ENCODE data around the gene LHX3.
"Not testable (repeated sequence)": the region's sequence is repeated elsewhere in the genome, so short reads cannot be mapped to it uniquely, and the experiment has no call there.

Gene LHX3

DNA sequence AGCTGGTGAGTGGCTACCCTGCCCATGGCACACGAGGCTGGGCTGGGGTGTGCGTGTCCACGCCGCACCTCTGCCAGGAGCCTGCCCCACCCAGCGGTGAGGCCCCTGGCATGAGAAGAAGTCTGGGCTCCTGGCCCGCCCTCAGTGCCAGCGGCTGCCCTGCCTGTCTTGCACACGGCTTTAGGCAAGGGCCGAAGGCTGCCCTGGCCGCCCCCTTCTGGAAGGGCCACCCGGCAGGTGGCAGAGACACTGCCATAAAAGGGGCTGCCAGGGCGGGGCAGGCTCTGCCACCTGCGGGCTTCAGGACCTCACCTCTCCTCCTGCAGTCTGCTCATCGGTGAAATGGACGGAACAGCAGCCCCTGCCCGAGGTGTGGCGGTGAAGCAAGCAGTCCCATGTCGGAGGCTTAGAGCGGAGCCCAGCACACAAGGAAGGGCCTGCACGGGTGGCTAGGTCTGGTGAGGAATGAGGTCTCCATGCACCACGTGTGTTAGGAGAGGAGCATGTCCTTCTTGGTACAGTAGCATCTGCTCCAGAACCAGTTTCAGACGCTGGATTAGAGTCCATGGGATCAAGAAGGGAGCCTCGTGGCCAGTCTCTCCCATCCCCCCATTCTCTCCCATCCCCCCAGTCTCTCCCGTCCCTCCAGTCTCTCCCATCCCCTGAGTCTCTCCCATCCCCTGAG lies 51.4 kb downstream of the LHX3 start:
- DNase-seq (ENCODE audit: low read depth), result no peak
- no peak overlapping the region for H3K4me3 ChIP-seq (ENCODE audit: control insufficient read depth, low read depth, low read length)
- TF ChIP-seq, protein P1, sequence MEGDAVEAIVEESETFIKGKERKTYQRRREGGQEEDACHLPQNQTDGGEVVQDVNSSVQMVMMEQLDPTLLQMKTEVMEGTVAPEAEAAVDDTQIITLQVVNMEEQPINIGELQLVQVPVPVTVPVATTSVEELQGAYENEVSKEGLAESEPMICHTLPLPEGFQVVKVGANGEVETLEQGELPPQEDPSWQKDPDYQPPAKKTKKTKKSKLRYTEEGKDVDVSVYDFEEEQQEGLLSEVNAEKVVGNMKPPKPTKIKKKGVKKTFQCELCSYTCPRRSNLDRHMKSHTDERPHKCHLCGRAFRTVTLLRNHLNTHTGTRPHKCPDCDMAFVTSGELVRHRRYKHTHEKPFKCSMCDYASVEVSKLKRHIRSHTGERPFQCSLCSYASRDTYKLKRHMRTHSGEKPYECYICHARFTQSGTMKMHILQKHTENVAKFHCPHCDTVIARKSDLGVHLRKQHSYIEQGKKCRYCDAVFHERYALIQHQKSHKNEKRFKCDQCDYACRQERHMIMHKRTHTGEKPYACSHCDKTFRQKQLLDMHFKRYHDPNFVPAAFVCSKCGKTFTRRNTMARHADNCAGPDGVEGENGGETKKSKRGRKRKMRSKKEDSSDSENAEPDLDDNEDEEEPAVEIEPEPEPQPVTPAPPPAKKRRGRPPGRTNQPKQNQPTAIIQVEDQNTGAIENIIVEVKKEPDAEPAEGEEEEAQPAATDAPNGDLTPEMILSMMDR (conservative IDR thresholded peaks at IDR 0.05; ENCODE audit: control insufficient read depth, insufficient read depth, low read depth, low read length), result no peak

GRCh38 chr9:136152931-136153330 lies 52.0 kb downstream of the LHX3 start:
- TF ChIP-seq, protein P1 (conservative IDR thresholded peaks at IDR 0.05; ENCODE audit: control insufficient read depth, insufficient read depth, low read depth, low read length), result no peak
- no peak overlapping the region for H3K4me3 ChIP-seq (ENCODE audit: control insufficient read depth, low read depth, low read length)
- DNase-seq (ENCODE audit: low read depth), result no peak

- DNase-seq (ENCODE audit: low read depth), result no peak
- H3K4me3 ChIP-seq (ENCODE audit: control insufficient read depth, low read depth, low read length), result no peak overlapping the region
- TF ChIP-seq, protein P1 (conservative IDR thresholded peaks at IDR 0.05; ENCODE audit: control insufficient read depth, insufficient read depth, low read depth, low read length), result no peak
Observed at GRCh38 chr9:136152543-136152866, 52.4 kb downstream of the LHX3 start.

- DNase-seq (ENCODE audit: low read depth), result no peak
- H3K4me3 ChIP-seq (ENCODE audit: control insufficient read depth, low read depth, low read length), result no peak overlapping the region
- TF ChIP-seq, protein P1 (conservative IDR thresholded peaks at IDR 0.05; ENCODE audit: control insufficient read depth, insufficient read depth, low read depth, low read length), result no peak
Observed at GRCh38 chr9:136151848-136152542, 52.9 kb downstream of the LHX3 start.

DNA sequence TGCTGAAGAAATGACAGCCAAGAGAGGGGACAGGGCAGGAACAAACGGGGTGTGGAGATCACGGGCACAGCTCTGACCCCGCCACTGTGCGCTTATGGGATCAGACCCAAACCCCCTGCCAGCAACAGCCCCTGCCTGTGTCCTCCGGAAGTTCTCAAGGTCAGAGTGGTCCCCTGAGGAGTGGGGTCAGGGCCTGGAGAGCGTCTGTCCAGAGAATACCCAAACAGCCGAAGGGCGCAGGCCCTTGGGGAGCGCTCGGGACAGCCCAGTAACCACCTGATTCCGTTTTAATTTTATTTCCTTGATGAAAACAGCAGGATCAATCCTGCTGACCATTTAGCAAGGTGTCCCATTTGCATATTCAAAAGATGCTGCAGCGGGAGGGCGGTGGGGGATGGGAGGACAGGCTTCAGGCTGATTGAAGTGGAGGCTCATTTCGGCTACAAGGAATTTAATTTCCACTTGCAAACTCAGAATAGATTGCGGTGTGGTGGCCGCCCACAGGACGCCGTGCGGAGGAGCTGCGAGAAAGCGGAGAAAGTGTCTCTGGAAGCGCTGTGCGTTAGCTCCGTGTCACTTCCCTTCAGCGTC lies 53.6 kb downstream of the LHX3 start:
- H3K4me3 ChIP-seq (ENCODE audit: control insufficient read depth, low read depth, low read length), result no peak overlapping the region
- no peak for DNase-seq (ENCODE audit: low read depth)
- TF ChIP-seq, protein P1 (conservative IDR thresholded peaks at IDR 0.05; ENCODE audit: control insufficient read depth, insufficient read depth, low read depth, low read length), result no peak

DNA sequence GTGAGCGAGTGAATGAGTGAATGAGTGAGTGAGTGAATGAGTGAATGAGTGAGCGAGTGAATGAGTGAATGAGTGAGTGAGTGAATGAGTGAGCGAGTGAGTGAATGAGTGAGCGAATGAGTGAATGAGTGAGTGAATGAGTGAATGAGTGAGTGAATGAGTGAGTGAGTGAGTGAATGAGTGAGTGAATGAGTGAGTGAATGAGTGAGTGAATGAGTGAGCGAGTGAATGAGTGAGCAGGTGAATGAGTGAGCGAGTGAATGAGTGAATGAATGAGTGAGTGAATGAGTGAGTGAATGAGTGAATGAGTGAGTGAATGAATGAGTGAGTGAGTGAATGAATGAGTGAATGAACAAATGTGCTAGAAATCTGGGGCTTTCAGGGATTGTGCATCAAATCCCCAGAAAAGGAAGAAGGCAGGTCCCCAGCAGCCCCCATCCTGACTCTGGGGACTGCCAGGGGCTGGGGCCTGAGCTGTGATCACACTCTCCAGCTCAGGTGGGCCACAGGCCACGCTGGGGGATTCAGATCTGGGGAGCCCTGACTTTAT lies 54.2 kb downstream of the LHX3 start:
- not testable (repeated sequence) for DNase-seq (ENCODE audit: low read depth); H3K4me3 ChIP-seq (ENCODE audit: control insufficient read depth, low read depth, low read length)

DNA sequence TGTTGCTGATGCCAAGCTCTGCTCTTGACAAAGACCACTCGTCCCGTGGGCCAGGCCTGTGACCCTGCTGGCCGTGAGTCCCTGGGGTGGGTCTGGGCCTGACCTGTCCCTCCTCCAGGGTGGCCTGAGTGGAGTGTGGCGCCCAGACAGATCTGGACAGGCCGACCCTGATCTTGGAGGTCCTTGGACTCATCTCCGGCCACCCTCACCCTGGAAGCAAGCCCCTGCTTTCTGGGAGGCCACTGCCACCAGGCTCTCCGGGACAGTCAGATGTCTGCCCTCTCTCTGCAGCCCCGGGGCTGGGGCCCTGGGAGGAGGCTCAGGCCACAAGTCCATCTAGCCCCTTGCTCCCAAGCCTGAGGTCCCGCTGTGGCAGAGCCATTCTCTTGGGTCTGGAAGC lies 55.1 kb downstream of the LHX3 start:
- no peak overlapping the region for H3K4me3 ChIP-seq (ENCODE audit: control insufficient read depth, low read depth, low read length)
- TF ChIP-seq, protein P1 (conservative IDR thresholded peaks at IDR 0.05; ENCODE audit: control insufficient read depth, insufficient read depth, low read depth, low read length), result no peak
- DNase-seq (ENCODE audit: low read depth), result no peak

Measured in fibroblast of mammary gland (primary cell).